ENCODE measurements around the gene PHF19. TPM values are rescaled to one million over a fixed set of nuclear protein-coding genes. Genes with fewer than 3 reads are reported as not detected.

The PHF19 gene
- total RNA-seq, 4 donors from 2014 or later = 11.3 to 15.5 (median 13.8) TPM

- H3K27me3 ChIP-seq = no peaks in the 10 kb centered on the region
- H3K9me3 ChIP-seq = no peaks in the 10 kb centered on the region
- TF ChIP-seq EP300 (IDR thresholded peaks at IDR 0.05) (no peak), POLR2AphosphoS5 (IDR thresholded peaks at IDR 0.05) (no peak), POLR2A (IDR thresholded peaks at IDR 0.05) (no peak), CTCF (IDR thresholded peaks at IDR 0.05) (no peak)
- H3K36me3 ChIP-seq = peaks cover 51% of the 10 kb centered on the region
- H3K4me3 ChIP-seq = no peak overlapping the region
- no peak for DNase-seq (ENCODE audit: low spot score in 2 of 2)
- H3K4me1 ChIP-seq = peaks cover 25% of the 10 kb centered on the region
- 87% methylated on average over 5 of the region's 5 CpGs for WGBS
- H3K27ac ChIP-seq = no peak overlapping the region
Measured at GRCh38 chr9:120865176-120865575, 11.8 kb downstream of the PHF19 start.

- no peaks in the 10 kb centered on the region for H3K9me3 ChIP-seq
- H3K4me3 ChIP-seq = no peak overlapping the region
- H3K27ac ChIP-seq = no peak overlapping the region
- 93% methylated on average over 5 of the region's 5 CpGs for WGBS
- peaks cover 23% of the 10 kb centered on the region for H3K4me1 ChIP-seq
- peaks cover 56% of the 10 kb centered on the region for H3K36me3 ChIP-seq
- no peaks in the 10 kb centered on the region for H3K27me3 ChIP-seq
- TF ChIP-seq EP300 (IDR thresholded peaks at IDR 0.05) (no peak), POLR2AphosphoS5 (IDR thresholded peaks at IDR 0.05) (no peak), POLR2A (IDR thresholded peaks at IDR 0.05) (no peak), CTCF (IDR thresholded peaks at IDR 0.05) (no peak)
- DNase-seq (ENCODE audit: low spot score in 2 of 2) = no peak
Measured at GRCh38 chr9:120864719-120865118, 12.3 kb downstream of the PHF19 start.

GRCh38 chr9:120863833-120864232, 13.2 kb downstream of the PHF19 start:
- H3K9me3 ChIP-seq = no peaks in the 10 kb centered on the region
- H3K4me3 ChIP-seq = no peak overlapping the region
- no peak overlapping the region for H3K27ac ChIP-seq
- TF ChIP-seq POLR2A (IDR thresholded peaks at IDR 0.05) (no peak), CTCF (IDR thresholded peaks at IDR 0.05) (no peak), POLR2AphosphoS5 (IDR thresholded peaks at IDR 0.05) (no peak)
- H3K36me3 ChIP-seq = peaks cover 61% of the 10 kb centered on the region
- H3K4me1 ChIP-seq = peaks cover 16% of the 10 kb centered on the region
- H3K27me3 ChIP-seq = no peaks in the 10 kb centered on the region
- no peak for DNase-seq (ENCODE audit: low spot score in 2 of 2)
- WGBS = 90% methylated on average over 7 of the region's 7 CpGs

- H3K9me3 ChIP-seq = no peaks in the 10 kb centered on the region
- H3K27me3 ChIP-seq = no peaks in the 10 kb centered on the region
- no peak overlapping the region for H3K4me3 ChIP-seq
- peaks cover 72% of the 10 kb centered on the region for H3K36me3 ChIP-seq
- TF ChIP-seq POLR2A (IDR thresholded peaks at IDR 0.05) = no peak
- no peak for TF ChIP-seq EP300 (IDR thresholded peaks at IDR 0.05)
- no peak for TF ChIP-seq POLR2AphosphoS5 (IDR thresholded peaks at IDR 0.05)
- no peak for TF ChIP-seq CTCF (IDR thresholded peaks at IDR 0.05)
- no peak for DNase-seq (ENCODE audit: low spot score in 2 of 2)
- 98% methylated on average over 11 of the region's 12 CpGs for WGBS
- peaks cover 9% of the 10 kb centered on the region for H3K4me1 ChIP-seq
- no peak overlapping the region for H3K27ac ChIP-seq
Measured at GRCh38 chr9:120862452-120862851, 14.5 kb downstream of the PHF19 start.

GRCh38 chr9:120861935-120862334, 15.1 kb downstream of the PHF19 start:
- 92% methylated on average over 6 of the region's 6 CpGs for WGBS
- H3K4me1 ChIP-seq = peaks cover 10% of the 10 kb centered on the region
- H3K27me3 ChIP-seq = no peaks in the 10 kb centered on the region
- no peaks in the 10 kb centered on the region for H3K9me3 ChIP-seq
- DNase-seq (ENCODE audit: low spot score in 2 of 2) = no peak
- H3K36me3 ChIP-seq = peaks cover 74% of the 10 kb centered on the region
- H3K4me3 ChIP-seq = no peak overlapping the region
- H3K27ac ChIP-seq = no peak overlapping the region
- TF ChIP-seq CTCF (IDR thresholded peaks at IDR 0.05) (no peak), POLR2A (IDR thresholded peaks at IDR 0.05) (no peak), POLR2AphosphoS5 (IDR thresholded peaks at IDR 0.05) (no peak), EP300 (IDR thresholded peaks at IDR 0.05) (no peak)
